Prostate gland (tissue), 2 donors: ENCODE measurements around the gene ABCA6.

Experiments
- POLR2A ChIP-seq: fragments of 450-650 bp; IDR thresholded peaks from one replicate; pipeline ENCODE4 v1.6.1; 2016; ENCODE audit warnings: antibody characterized with exemption, mild to moderate bottlenecking
- POLR2AphosphoS5 ChIP-seq: sonication (generic); formaldehyde crosslinking; IDR thresholded peaks from one replicate; pipeline ENCODE4 v1.6.1; 2017; ENCODE audit warnings: antibody characterized with exemption
- TF ChIP-seq, protein P1 (sequence below), 4 experiments: fragments of 200-600 bp in 2 of 4; fragments of 450-650 bp in 2 of 4; sonication (generic) in 2 of 4; IDR thresholded peaks; 1 replicate in 3 of 4; 2 replicates in 1 of 4; pipeline ENCODE4 v1.5.1; 2016 to 2019; ENCODE audit warnings: antibody characterized with exemption in 4 of 4, mild to moderate bottlenecking in 2 of 4, moderate library complexity in 2 of 4

GRCh38 chr17:69044371-69044770 is 97.3 kb downstream of the ABCA6 start:
- TF ChIP-seq, protein P1, sequence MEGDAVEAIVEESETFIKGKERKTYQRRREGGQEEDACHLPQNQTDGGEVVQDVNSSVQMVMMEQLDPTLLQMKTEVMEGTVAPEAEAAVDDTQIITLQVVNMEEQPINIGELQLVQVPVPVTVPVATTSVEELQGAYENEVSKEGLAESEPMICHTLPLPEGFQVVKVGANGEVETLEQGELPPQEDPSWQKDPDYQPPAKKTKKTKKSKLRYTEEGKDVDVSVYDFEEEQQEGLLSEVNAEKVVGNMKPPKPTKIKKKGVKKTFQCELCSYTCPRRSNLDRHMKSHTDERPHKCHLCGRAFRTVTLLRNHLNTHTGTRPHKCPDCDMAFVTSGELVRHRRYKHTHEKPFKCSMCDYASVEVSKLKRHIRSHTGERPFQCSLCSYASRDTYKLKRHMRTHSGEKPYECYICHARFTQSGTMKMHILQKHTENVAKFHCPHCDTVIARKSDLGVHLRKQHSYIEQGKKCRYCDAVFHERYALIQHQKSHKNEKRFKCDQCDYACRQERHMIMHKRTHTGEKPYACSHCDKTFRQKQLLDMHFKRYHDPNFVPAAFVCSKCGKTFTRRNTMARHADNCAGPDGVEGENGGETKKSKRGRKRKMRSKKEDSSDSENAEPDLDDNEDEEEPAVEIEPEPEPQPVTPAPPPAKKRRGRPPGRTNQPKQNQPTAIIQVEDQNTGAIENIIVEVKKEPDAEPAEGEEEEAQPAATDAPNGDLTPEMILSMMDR (IDR thresholded peaks at IDR 0.05), result no peak
- TF ChIP-seq POLR2A (no peak), POLR2AphosphoS5 (no peak)
